ENCODE results near the gene USP43. TPM values are rescaled to one million over a fixed set of nuclear protein-coding genes. Genes with fewer than 3 reads are reported as not detected.
"Not testable (repeated sequence)": the region's sequence is repeated elsewhere in the genome, so short reads cannot be mapped to it uniquely, and the experiment has no call there.

USP43 gene
- total and polyA plus RNA-seq, 4 donors = 2.9 to 9.8 (median 4.3) TPM

GRCh38 chr17:9635340-9635739 lies 10.0 kb upstream of the USP43 start:
- H3K9me3 ChIP-seq (ENCODE audit: control insufficient read depth in 4 of 4, insufficient read depth in 3 of 4, low read length in 3 of 4) = no peaks in the 10 kb centered on the region
- WGBS, 2 donors = 89 to 94% methylated on average over 6 of the region's 6 CpGs
- no peak for ATAC-seq (ENCODE audit: insufficient read depth, low FRiP score)
- no peak overlapping the region for H3K9ac ChIP-seq (ENCODE audit: insufficient read depth in 1 of 2, low read length in 2 of 2)
- H3K4me1 ChIP-seq (ENCODE audit: control insufficient read depth in 5 of 5, insufficient read depth in 5 of 5, low read length in 5 of 5) = no peaks in the 10 kb centered on the region
- DNase-seq = no peak
- no peak overlapping the region for H3K4me3 ChIP-seq
- no peak overlapping the region for H3K27ac ChIP-seq (ENCODE audit: low read depth in 1 of 2, low read length in 1 of 2)
- peaks cover 0 to 4% (median 0%) of the 10 kb centered on the region in 3 donors for H3K27me3 ChIP-seq (ENCODE audit: control insufficient read depth in 3 of 3, insufficient read depth in 3 of 3, low read length in 2 of 3)
- no peaks in the 10 kb centered on the region for H3K36me3 ChIP-seq (ENCODE audit: control insufficient read depth in 4 of 4, insufficient read depth in 4 of 4, low read length in 4 of 4)
- no peak for TF ChIP-seq CTCF (IDR thresholded peaks at IDR 0.05; ENCODE audit: control extremely low read depth, extremely low read depth)

- H3K36me3 ChIP-seq (ENCODE audit: control insufficient read depth in 4 of 4, insufficient read depth in 4 of 4, low read length in 4 of 4) = no peaks in the 10 kb centered on the region
- H3K27me3 ChIP-seq (ENCODE audit: control insufficient read depth in 3 of 3, insufficient read depth in 3 of 3, low read length in 2 of 3) = peaks cover 0 to 4% (median 0%) of the 10 kb centered on the region in 3 donors
- H3K4me3 ChIP-seq = no peak overlapping the region
- no peak overlapping the region for H3K27ac ChIP-seq (ENCODE audit: low read depth in 1 of 2, low read length in 1 of 2)
- H3K9ac ChIP-seq (ENCODE audit: insufficient read depth in 1 of 2, low read length in 2 of 2) = no peak overlapping the region
- H3K9me3 ChIP-seq (ENCODE audit: control insufficient read depth in 4 of 4, insufficient read depth in 3 of 4, low read length in 3 of 4) = no peaks in the 10 kb centered on the region
- ATAC-seq (ENCODE audit: insufficient read depth, low FRiP score) (no peak), DNase-seq (no peak)
- WGBS, 2 donors = 80 to 95% methylated on average over 12 of the region's 12 CpGs
- no peak for TF ChIP-seq CTCF (IDR thresholded peaks at IDR 0.05; ENCODE audit: control extremely low read depth, extremely low read depth)
- no peaks in the 10 kb centered on the region for H3K4me1 ChIP-seq (ENCODE audit: control insufficient read depth in 5 of 5, insufficient read depth in 5 of 5, low read length in 5 of 5)
These were observed 8.8 kb upstream of the USP43 start for GRCh38 chr17:9636501-9636900.

GRCh38 chr17:9640388-9640787 lies 4.9 kb upstream of the USP43 start:
- not testable (repeated sequence) for H3K27ac ChIP-seq (ENCODE audit: low read depth in 1 of 2, low read length in 1 of 2); ATAC-seq (ENCODE audit: insufficient read depth, low FRiP score); H3K36me3 ChIP-seq (ENCODE audit: control insufficient read depth in 4 of 4, insufficient read depth in 4 of 4, low read length in 4 of 4); H3K4me1 ChIP-seq (ENCODE audit: control insufficient read depth in 5 of 5, insufficient read depth in 5 of 5, low read length in 5 of 5); H3K9me3 ChIP-seq (ENCODE audit: control insufficient read depth in 4 of 4, insufficient read depth in 3 of 4, low read length in 3 of 4); DNase-seq; H3K9ac ChIP-seq (ENCODE audit: insufficient read depth in 1 of 2, low read length in 2 of 2); H3K4me3 ChIP-seq
- 92% methylated on average over 5 of the region's 5 CpGs for WGBS, 2 donors
- peaks cover 0 to 21% (median 6%) of the 10 kb centered on the region in 3 donors for H3K27me3 ChIP-seq (ENCODE audit: control insufficient read depth in 3 of 3, insufficient read depth in 3 of 3, low read length in 2 of 3)

- Histone ChIP-seq H3K4me3 (no peak overlapping the region), H3K9ac (ENCODE audit: insufficient read depth in 1 of 2, low read length in 2 of 2) (no peak overlapping the region), H3K36me3 (ENCODE audit: control insufficient read depth in 4 of 4, insufficient read depth in 4 of 4, low read length in 4 of 4) (no peaks in the 10 kb centered on the region), H3K4me1 (ENCODE audit: control insufficient read depth in 5 of 5, insufficient read depth in 5 of 5, low read length in 5 of 5) (peaks cover 0 to 14% (median 3%) of the 10 kb centered on the region in 5 donors), H3K27ac (ENCODE audit: low read depth in 1 of 2, low read length in 1 of 2) (no peak overlapping the region), H3K27me3 (ENCODE audit: control insufficient read depth in 3 of 3, insufficient read depth in 3 of 3, low read length in 2 of 3) (peaks cover 6 to 43% (median 24%) of the 10 kb centered on the region in 3 donors), H3K9me3 (ENCODE audit: control insufficient read depth in 4 of 4, insufficient read depth in 3 of 4, low read length in 3 of 4) (peaks cover 0 to 2% (median 0%) of the 10 kb centered on the region in 4 donors)
- ATAC-seq (ENCODE audit: insufficient read depth, low FRiP score) (no peak), DNase-seq (no peak)
- 92 to 96% methylated on average over 5 of the region's 5 CpGs for WGBS, 2 donors
- TF ChIP-seq CTCF (IDR thresholded peaks at IDR 0.05; ENCODE audit: control extremely low read depth, extremely low read depth) = no peak
These were observed 1.7 kb upstream of the USP43 start for GRCh38 chr17:9643611-9644010.

Measured in lung (tissue), 12 donors.